Stimulated activated CD8-positive, alpha-beta memory T cell treated with anti-CD3 and anti-CD28 coated beads, Interleukin-4, amount 100 ng/mL, for 24 hours (primary cell): ENCODE measurements around the gene ZC3H6.
"Not testable (repeated sequence)": the region's sequence is repeated elsewhere in the genome, so short reads cannot be mapped to it uniquely, and the experiment has no call there.

Source experiments
- DNase-seq: peaks from one replicate; pipeline ENCODE4 v3.0.0-alpha.2; 2020; ENCODE audit warnings: low read depth

ZC3H6 gene

GRCh38 chr2:112277596-112278220 is 2.3 kb downstream of the ZC3H6 start:
- DNase-seq: no peak

GRCh38 chr2:112282066-112282465 is 6.7 kb downstream of the ZC3H6 start:
- DNase-seq: not testable (repeated sequence)

- DNase-seq: not testable (repeated sequence)
Measured at GRCh38 chr2:112283535-112283934, 8.1 kb downstream of the ZC3H6 start.

- DNase-seq: no peak
Measured at GRCh38 chr2:112290088-112290487, 14.7 kb downstream of the ZC3H6 start.

GRCh38 chr2:112290648-112291047 is 15.3 kb downstream of the ZC3H6 start:
- no peak for DNase-seq

- no peak for DNase-seq
Measured at GRCh38 chr2:112293636-112294401, 18.4 kb downstream of the ZC3H6 start.

GRCh38 chr2:112295407-112296078 is 20.1 kb downstream of the ZC3H6 start:
- no peak for DNase-seq

- DNase-seq: no peak
Measured at GRCh38 chr2:112296407-112296806, 21.0 kb downstream of the ZC3H6 start.

- no peak for DNase-seq
Measured at GRCh38 chr2:112301171-112301584, 25.8 kb downstream of the ZC3H6 start.

- no peak for DNase-seq
Measured at GRCh38 chr2:112301973-112302372, 26.6 kb downstream of the ZC3H6 start.

- DNase-seq: no peak
Measured at GRCh38 chr2:112304298-112304941, 29.0 kb downstream of the ZC3H6 start.

GRCh38 chr2:112305132-112305531 is 29.7 kb downstream of the ZC3H6 start:
- DNase-seq: no peak

GRCh38 chr2:112310906-112311305 is 35.5 kb downstream of the ZC3H6 start:
- no peak for DNase-seq

GRCh38 chr2:112311932-112312331 is 36.5 kb downstream of the ZC3H6 start:
- DNase-seq: no peak

GRCh38 chr2:112312821-112313220 is 37.4 kb downstream of the ZC3H6 start:
- DNase-seq: no peak

GRCh38 chr2:112314856-112315255 is 39.5 kb downstream of the ZC3H6 start:
- DNase-seq: no peak

GRCh38 chr2:112317303-112318158 is 42.1 kb downstream of the ZC3H6 start:
- DNase-seq: no peak

- no peak for DNase-seq
Measured at GRCh38 chr2:112318515-112318914, 43.1 kb downstream of the ZC3H6 start.

- no peak for DNase-seq
Measured at GRCh38 chr2:112321375-112322320, 46.3 kb downstream of the ZC3H6 start.

GRCh38 chr2:112322919-112323318 is 47.5 kb downstream of the ZC3H6 start:
- no peak for DNase-seq
